GM21576 (cell line): ENCODE results near the gene TRIM9.

ENCODE experiments used
- ATAC-seq: cut with Tn5 transposase; IDR thresholded peaks from one replicate; pipeline ENCODE4 v1.9.1; 2021; ENCODE audit warnings: mild to moderate bottlenecking, moderate library complexity; ENCODE audit not compliant: unreplicated experiment

The TRIM9 gene

DNA sequence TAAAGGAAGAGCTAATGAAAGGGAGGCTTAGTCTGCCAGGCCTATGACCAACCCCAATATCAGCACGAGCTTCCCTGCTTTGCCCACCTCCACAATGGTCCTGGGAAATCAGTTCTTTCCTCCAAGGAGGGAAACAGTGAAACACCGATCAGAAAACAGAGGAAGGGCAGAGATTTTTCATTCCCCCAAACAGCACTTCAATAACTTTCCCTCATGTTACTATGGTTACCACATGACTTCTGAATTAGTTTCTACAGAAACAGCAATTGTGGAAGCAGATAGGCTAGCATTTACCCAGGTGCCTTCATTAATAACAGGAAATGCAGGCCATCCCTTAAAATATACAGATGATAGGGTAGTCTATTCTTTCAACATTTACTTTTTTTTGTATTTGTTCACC, 35.9 kb downstream of the TRIM9 start:
- no peak for ATAC-seq

DNA sequence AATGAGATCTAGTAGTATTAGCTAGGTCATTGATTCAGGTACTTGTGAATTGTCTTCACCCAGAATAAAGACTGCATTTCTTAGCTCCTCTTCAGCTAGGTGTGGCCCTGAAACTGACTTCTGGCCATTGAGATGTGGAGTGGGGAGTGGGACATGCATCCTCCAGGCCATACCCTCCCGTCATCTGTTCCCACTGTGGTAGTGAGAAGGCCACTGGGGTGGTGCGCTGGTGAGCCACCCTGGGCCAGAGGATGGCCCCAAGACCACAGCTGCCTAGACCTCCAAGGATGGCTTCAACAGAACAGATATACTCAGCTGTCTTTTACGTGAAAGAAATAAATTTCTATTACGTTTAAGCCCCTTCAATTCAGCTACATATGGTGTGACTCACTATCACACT, 36.5 kb downstream of the TRIM9 start:
- no peak for ATAC-seq

DNA sequence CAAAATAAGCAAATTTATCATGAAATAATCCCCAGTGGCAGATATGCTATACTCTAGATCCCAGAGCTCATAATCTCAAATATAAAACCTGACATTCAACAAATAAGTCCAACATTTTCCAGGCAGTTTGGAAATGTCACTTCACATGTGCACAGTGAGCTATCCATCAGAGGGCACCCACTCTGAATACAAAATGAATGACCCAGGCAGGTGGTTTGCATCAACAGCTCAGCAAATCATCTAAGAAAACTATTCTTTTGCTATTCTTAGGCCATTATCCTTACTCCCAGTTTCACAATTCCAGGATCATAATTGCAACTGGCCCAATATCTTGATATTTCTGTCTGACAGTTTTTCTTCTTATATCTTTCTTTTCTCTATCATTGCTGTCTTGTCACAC, 38.5 kb downstream of the TRIM9 start:
- no peak for ATAC-seq

DNA sequence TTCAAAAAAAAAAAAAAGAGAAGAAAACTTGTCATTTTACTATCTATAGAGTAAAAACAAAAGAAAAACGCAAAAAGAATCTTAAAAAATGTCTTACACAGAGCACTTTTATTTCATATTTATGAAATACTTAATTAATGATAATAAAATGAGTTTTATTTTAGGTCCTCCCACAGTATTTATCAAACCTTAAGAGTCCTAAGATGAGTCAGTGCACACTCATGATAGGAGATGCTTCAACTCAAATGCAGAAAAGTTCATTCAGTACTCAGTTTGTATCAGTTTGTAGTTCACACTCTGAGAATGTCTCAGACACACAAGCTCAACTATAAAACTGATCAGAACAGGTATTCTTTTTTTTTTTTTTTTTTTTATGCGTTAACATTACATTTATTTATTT, 41.7 kb downstream of the TRIM9 start:
- no peak for ATAC-seq

DNA sequence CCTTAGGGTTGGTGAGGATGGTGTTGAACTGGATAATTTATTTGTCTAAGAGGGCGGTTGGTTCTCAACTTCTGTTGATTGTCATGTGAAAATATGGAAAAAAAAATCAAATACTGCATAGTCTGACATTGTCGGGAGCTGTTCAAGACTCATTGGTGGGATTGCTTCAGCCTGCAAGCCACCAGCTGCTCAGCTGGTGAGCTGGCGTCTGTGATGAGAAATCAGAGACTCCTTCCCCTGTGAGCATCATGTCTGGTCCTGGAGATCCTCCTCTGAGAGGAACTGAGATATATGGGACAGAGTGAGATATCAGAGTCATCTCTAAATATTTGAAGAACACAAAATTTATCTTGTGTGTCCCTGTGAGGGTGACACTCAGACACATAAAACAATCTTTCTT, 49.9 kb downstream of the TRIM9 start:
- no peak for ATAC-seq

DNA sequence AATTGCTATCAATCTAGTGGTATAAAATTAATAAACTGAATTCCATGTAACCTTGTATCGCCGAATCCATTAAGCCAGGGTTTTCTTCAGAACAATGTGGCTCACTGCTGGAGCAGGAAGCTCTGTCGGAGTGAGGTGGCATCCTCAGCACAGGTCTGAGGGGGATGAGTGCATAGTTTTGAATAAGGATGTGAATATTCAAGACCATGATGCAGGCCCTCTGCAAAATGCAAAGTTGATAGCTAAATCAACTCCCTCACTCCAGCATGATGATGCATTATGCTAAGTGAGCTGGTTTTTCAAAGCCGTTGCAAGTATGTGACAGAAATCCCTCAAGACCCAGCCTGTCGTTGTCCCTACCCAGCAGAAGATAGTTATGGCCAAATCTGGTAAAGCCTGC, 53.0 kb downstream of the TRIM9 start:
- no peak for ATAC-seq

DNA sequence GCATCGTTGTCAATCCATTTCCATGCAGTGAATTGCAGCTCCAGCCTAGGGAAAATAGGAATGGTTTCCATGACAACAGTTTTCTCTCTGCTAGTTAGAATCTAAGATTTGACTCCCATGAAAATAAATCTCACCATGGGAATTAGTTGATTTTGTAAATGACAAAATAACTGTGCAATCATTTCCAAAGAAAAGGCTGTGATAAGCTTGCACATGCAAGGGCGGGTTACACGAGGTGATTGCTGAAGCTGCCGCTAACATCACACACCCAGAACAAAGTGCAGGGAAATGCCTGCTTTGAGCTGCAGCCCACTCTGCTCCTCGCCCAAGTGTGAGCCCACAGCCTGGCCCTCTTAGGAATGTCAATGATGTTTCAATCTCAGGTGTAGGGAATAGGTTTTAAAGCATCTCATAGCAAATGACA, 53.8 kb downstream of the TRIM9 start:
- no peak for ATAC-seq

DNA sequence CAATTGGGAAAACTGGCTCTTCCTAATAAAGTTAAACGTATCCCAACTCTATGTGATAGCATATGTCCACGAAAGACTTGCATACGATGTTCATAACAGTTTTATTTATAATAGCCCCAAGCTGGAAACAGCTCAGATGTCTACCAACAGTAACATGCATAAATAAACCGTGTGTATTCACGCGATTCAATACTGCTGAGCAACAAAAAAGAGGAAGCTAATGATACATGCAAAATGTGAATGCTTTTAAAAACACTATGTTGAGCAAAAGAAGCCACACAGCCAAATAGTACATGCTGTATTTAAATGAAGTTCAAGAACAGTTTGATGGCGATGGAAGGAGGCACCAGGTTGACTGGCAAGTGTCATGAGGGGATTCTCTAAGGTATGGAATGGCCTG, 55.7 kb downstream of the TRIM9 start:
- no peak for ATAC-seq

DNA sequence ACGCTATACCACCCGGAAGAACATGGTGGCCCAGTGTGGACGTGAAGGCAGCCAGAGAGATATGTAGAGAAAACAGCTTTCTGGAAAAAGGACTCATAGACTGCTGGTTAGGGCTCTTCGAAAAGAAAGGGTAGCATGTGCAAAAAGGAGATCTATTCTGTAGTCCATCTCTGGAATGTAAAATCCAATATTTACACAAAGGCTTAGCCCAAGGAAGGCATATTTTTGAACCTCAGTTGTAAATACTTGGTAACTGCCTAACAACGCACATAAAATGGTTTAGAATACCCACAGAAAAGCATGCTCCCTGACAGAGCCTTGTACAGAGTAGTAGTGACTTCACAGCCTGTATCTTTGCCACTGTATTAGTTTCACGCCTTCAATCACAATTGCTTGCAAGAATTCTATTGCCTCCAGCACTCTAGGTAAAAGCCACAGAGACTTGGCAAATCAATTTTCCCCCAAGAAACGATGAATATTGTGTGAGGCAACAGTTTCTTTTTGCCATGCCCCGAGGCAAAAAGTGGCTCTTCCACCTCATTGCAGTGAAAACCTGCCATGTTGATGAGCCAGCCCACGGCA, 59.2 kb downstream of the TRIM9 start:
- no peak for ATAC-seq

DNA sequence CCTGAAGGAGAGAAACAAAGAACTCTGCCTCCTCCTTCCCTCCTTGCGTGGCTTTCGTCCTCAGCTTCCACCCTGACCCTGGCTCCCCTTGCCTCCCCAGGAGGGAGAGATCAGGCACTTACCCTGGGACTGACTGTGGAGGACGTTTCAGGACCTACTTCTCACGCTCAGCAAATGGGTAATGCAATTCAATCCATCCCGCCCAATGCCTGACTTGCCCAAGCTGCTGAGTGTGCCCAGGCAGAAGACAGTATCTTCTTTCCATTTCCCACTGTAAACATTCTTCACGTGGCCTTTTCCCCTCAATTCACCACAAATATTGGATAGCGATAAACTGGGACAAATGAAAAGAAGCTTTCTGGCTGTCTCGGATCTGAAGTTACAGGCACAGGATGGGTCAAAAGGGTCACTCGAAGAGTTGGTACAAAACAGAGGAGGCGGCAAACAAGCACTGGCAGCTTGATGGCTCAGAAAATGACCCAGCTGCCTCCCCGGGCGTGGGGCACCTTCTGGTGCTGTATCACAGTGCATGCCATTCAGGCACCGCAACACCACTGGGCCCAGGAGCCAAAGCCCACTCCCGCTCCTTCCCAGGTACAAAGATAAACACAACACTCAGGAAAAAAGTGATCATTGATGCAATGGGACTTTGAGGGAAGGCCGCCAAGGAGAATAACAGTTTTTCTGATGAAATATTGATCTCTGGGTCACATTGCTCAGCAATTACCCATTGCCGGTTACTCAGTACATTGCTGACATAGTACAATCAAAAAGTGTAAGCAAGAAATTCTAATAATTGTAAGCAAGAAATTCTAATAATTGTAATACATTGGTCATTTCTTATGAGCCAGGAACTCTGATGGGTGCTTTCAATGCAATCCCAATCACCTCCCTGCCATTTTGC, 65.8 kb downstream of the TRIM9 start:
- no peak for ATAC-seq

DNA sequence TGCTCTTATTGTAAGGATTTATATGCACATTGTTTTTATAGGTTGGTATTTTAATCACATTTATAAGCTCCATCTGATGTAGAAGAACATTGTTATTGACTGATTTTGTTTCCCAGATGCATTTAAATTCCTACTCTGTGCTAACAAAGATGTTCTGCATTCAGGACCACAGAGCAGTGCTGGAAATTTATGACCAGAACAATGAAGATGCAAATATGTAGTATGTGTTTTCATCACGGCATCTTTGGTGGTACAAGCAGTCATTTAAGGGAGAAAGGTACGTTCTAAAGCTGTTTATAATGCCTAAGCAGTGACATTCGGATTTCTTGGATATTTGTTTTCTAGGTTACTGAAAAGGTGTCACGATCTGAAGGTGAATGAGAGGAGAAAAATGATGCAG, 66.5 kb downstream of the TRIM9 start:
- ATAC-seq, result no peak

DNA sequence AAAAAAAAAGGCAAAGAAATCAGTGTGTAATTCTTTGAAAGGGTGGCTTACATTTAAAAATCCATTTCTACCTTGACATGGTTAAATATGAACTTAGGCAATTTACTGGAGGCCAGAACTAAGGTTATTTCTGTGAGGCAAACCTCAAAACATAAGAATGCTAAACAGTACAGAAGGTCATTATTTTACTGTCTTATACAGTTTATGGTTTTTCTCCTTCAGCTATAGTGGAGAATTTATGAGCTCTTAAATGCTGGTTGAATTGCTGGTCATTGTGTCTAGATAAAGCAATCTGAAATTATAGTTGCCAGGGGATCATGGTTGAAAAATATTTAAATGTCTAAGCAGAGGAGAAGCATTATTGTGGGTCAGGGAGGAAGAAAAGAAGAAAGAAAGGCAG, 70.5 kb downstream of the TRIM9 start:
- no peak for ATAC-seq

DNA sequence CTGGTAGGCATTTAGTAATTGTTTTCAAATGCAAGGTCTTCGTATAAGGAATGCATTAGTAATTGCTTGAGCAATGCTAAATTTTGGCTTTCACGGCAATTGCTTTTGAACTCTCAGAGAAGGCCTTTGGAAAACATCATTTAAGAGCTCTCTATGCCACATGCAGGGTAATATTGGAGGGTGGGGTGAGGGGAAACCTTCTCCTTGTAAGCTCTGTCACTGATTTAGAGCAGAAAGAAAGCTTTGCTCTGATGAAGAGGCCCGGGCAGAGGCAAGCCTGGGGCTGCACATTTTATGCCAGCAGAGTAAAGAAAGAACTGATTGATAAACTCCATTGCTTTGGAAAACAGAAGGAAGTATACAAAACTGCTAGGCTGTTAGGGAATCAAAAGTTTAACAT, 70.9 kb downstream of the TRIM9 start:
- no peak for ATAC-seq

DNA sequence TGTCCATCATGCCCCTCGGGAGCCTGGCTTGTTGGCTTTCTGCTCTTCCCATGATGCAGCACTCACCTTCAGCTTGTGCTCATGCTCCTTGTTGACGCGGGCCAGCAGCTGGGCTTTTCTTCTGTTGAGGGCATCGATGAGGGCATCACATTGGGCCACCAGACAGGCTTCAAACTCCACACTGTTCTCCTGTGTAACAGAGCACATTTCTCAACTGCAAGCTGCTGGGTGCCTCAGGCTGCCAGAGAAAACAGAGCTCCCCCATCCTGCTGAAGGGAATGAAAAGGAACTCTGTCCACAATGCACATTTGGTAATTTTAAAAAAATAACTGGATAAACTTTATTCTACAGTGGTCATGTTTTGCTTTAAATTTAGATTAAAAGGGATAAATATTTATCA, 72.1 kb downstream of the TRIM9 start:
- ATAC-seq, result no peak

DNA sequence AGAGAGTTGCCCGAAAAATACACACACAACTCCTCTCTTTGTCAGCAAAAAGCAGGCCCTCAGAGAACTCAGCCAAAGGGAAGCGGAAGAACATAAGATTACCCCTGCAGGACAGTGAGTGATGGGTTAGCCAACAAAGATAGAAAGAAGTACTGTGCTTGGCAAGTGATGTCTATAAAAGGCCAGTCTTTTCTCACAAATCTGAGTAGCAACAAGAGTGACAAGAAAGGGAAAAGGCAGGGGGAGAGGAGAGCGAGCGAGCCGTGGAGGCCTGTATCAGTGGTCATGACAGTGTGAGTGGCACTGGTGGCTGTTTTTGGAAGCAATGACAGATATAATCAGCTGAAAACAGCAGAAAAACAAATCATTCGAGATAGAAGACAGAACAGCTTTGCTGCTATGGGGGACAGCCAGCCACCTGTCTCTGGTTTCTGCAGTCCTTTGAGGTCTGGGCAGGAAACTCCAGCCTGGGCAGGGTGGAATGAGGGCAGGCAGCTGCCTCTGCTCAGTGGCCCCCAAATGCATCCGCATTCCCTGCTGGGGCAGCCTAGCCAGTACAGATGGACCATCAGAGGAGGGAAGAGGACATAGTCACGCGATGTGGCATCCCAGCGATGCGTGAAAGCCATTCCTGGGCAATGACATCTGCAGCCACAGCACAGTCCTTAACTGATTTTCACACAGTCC, 74.7 kb downstream of the TRIM9 start:
- ATAC-seq, result no peak

DNA sequence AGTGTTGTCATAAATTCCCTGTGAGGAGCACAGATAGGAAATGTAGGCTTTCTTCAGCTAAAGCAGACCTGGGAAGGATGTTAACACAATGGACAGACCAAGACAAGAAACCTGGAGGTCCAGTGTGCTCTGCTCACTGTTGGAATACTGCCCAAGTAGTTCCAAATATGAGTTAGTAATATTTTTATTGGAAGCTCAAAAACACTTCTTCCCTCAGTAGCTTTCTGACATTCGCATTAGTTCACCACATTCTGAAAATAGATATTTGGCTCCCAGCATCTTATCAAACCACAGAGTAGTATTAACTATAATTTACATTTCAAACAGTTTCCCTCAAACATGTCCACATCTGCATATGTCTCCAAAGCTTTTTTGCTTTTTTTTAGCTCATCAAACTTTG, 75.8 kb downstream of the TRIM9 start:
- no peak for ATAC-seq

DNA sequence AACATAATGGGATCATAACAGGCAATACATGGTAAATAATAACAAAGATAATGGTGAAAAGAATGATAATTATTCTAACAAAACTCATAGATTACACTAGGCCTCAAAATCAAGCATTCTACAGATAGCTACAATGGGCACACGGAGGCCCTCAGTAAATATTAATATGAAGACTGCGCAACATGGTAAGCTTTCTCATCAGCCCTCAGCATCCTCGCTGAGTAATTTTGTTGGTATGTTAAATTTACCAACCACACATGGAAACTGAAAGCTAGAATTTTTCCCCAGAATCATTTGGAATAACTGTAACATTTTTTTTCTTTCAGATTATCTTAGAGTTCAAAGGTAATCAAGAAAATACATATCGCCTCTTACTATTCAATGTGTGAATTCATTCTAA, 76.4 kb downstream of the TRIM9 start:
- no peak for ATAC-seq

DNA sequence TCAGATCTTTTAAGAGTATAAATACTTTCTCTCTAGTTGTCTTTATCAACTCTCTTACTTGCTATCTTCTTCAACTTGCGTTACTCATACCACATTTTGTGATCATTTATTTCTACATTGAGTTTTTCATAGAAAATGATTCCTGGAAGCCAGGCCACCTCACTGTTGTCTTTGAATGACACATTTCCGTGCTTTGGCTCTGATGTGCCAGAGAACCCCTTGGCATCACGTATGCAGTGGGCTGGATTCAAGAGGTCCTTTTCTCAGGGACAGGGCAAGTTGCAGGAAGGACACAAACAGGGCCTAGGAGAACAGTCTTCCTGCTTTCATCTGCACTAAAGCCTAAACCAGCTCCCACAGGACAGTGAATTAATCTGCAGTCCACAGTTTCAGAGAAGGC, 80.3 kb downstream of the TRIM9 start:
- no peak for ATAC-seq

DNA sequence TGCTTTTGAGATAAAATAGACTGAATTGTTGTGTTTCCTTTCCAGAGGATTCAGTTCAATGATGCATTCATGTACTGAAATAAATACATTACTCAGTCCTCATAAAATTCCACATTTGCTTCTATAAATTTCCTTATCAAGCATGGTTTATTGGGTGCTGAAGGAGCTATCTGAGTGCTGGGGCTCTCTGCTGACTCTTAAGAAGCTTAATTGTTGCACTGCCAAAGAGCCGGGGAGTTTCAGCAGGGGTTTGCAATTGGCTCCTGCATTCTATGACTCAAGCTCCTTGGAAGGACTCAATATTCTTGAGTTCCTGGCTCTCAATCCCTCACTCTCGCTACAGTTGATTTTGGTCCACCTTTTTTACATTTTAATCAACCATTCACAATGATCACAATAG, 80.8 kb downstream of the TRIM9 start:
- no peak for ATAC-seq

DNA sequence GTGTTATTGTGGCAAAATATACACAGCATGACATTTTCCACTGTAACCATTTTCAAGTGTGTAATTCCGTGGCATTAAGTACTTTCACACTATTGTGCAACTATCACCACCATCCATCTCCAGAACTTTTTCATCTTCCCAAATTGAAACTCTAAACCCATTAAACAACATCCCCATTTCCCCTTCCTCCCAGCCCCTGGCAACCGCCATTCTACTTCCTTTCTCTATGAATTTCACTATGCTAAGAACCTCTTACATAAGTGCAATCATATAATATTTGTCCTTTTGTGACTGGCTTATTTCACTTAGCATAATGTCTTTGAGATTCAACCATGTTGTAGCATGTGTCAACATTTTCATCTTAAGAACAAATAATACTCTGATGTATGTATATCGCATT, 82.8 kb downstream of the TRIM9 start:
- ATAC-seq, result no peak

DNA sequence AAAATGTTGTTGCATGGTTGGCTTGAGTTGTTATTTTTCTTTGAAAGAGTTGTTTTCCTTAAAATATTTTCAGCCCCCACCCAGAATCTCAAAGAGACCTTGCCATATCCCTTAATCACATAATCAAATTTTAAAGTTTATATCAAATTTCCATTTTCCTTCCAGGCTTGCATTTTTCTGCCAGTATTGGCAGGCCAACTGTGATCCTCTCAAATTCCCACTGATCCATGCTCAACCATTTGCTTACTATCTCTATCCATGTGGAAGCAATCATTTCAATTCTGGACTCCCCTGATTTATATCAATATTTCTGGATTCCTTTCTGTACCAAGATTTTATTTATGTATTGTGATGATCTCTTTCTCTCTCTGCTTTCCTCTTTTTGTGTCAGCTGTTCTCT, 86.5 kb downstream of the TRIM9 start:
- no peak for ATAC-seq

DNA sequence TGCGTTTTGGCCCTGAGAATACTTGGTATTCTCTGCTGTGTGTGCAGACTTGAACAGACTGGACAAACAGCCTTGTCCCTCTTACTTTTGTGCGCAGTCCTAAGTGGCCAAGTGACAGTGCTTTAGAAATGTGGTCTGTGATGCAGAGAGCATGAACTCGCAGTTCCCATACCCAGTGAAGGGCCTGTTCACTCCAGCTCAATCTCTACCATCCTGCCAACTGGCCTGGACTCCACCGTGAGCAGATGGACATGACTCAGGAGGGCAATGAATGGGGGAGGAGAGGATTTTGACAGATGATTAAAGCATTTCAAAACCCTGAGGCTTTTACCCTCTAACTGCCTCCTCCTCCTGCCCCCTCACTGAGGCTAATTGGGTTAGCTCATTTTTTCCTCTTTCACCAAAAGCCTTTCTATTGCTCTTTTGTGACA, 88.1 kb downstream of the TRIM9 start:
- no peak for ATAC-seq
